Kidney tubule cell (primary cell): Measurements from ENCODE around the gene CCL18.
"Not testable (repeated sequence)": the region's sequence is repeated elsewhere in the genome, so short reads cannot be mapped to it uniquely, and the experiment has no call there.

Source experiments
- DNase-seq: peaks from one replicate; pipeline ENCODE4 v3.0.0-alpha.2; 2018; ENCODE audit warnings: low spot score

CCL18 gene, protein sequence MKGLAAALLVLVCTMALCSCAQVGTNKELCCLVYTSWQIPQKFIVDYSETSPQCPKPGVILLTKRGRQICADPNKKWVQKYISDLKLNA

GRCh38 chr17:36063786-36064541, at the start of gene CCL18:
Gene CCL18, plus strand, starts transcription at chr17:36064272. Its CDS starts 71 bp downstream, at chr17:36064343.
- DNase-seq, result no peak

DNA sequence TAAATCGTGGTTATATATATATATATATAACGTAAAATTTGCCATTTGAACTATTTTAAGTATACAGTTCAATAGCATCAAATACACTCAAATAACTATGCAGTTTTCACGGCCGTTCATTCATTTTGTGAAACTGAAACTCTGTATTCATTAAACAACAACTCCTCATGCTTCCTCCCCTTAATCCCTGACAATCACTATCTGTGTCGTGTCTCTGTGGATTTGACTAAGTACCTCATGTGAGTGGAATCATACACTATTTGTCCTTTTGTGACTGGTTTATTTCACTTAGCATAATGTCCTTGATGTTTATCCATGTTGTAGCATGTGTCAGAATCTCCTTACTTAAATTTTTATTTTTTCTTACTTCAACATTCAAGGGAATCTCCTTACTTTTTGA, 49.1 kb upstream of the CCL18 start:
- no peak for DNase-seq

GRCh38 chr17:36015895-36016294, 48.2 kb upstream of the CCL18 start:
- not testable (repeated sequence) for DNase-seq

- no peak for DNase-seq
Observed at GRCh38 chr17:36016555-36016954, 47.5 kb upstream of the CCL18 start.

DNA sequence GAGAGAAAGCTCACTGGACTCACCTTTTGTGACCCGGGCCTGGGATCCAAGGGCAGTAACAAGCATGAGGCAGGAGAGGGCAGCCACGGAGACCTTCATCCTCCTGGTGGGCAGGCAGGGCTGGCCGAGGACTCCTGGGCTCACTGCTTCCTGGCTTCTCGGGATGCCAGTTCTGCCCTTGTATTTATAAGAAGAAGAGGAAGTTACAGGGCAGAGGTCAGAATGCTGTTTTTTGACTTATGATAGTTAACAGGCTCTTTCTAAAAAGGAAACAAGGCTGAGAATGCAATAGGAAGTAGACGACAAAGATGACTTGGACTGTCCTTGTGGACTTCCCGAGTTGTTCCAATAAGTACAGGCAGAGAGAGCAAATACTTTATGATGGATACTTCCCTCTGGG, 46.3 kb upstream of the CCL18 start, which contains the start of gene CCL23:
TSS of gene CCL23 (minus strand) at position 174 of the 400 bp plus-strand sequence. CDS start at position 99, 75 bp downstream.
- no peak for DNase-seq

GRCh38 chr17:36019423-36019822, 44.6 kb upstream of the CCL18 start:
- no peak for DNase-seq

DNA sequence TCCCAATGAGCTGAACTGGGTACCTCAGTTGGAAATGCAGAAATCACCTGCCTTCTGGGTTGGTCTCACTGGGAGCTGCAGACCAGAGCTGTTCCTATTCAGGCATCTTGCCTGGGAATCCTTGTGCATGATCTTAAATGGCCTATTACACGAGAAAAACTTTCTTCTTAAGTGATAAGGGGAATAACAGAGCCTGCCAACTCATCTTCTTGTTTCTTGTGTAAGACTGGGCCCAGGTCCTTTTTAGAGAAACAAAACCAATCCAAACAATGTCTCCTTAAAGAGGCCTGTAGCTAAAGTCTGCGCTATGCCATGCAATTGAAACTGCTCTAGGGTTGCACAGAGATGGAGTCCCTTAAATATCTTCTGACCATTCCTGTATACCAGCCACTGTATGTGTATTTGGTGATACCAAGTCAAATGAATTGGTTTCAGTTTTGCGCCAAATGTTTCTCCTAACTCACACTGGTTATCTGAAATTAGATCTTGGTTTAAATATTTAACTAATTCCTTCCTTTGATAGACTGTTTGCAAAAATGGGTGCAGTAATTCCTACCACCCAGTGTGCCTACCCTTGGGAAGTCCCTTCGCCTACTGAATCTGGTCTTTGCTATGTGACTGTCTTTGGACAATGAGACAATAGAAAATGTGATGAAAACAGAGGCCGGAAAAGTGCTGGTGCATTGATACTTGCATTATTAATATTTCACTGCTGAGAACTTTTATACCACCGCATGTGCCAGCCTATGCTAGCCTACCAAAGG, 39.8 kb upstream of the CCL18 start:
- no peak for DNase-seq

- DNase-seq, result no peak
Observed at GRCh38 chr17:36027761-36028160, 36.3 kb upstream of the CCL18 start.

DNA sequence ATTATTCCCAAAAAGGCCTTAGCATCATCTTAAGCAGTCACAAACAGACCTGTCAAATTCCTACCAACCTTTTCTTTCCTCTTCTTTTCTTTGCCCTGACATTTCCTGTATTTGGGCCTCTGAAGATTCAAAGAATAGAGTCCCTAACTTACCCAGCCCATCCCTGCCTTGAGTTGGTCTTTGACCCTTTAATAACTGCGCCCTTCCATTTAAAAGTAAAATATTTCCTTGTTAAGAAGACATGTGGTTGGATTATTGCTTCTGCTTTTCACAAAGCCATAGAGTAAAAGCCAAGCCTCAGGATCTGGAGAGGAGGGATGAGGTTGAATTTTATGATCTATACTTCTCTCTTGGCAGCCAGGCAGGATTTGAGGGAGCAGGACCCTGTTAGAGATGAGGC, 33.1 kb upstream of the CCL18 start:
- DNase-seq, result no peak

DNA sequence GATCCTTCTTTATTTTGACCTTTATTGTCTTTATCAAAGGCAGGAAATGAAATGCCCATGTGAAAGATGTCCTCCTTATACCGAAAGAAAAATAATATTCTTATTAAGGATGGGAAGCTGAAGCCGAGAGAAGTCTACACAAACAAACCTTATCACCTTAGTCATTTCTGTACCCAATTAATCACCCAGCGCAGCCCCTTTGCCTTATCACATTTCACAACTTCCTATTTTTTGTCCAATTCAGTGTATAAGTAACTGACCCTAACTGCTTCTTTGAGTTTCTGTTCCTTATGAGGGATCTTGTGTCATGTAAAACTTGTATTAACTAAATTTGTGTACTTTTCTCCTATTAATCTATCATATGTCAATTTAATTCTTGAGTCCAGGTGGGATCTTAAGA, 29.9 kb upstream of the CCL18 start:
- DNase-seq, result no peak

DNA sequence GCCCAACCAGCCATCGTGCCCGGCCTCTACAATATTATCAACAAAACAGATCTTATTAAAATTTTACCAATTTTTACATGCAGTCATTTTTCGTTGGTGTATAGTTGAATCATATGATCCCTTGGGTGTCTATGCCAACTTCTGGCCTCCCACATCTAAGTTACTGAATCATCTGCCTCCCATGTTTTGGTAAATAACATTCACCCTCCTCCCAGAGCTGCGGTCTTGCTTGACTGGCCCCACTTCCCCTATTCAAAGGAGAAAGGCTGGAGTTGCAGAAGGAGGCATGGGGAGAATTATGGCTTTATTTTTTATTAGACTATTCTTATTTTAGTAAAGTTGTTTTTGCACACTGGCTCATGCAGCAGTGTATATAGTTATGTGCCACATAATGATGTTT, 27.8 kb upstream of the CCL18 start:
- DNase-seq, result peak; percentile 20

DNA sequence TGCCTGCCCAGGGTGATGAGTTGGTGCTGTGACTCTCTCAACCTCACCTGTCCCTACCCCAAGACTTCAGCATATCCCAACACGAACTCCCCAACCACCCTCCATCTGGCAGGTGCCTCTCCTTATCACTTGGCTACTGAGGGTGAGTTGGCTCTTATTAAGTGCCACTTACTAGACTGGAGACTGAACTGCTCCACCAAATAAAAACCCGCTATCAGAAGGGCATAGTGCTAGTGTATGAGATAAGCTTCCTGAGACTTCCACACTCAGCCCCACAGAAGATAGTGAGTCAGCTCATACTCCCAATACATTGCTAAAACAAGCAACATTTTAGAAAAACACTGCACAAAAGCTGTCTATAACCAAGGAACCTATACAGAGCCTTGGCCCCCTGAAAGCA, 16.0 kb upstream of the CCL18 start:
- DNase-seq, result no peak

DNA sequence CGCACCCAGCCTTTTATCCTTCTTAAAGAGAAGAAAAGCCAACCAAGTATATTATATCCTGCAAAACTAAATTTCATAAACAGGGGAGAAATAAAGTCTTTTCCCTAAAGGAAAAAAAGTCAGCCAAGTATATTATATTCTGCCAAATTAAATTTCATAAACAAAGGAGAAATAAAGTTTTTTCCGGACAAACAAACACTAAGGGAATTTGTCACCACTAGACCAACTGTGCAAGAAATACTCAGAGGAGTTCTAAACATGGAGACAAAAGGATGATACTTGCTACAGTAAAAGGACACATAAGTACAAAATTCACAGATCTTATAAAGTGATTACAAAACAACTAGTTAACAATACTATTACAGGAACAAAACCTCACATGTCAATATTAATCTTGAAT, 14.4 kb upstream of the CCL18 start:
- no peak for DNase-seq

DNA sequence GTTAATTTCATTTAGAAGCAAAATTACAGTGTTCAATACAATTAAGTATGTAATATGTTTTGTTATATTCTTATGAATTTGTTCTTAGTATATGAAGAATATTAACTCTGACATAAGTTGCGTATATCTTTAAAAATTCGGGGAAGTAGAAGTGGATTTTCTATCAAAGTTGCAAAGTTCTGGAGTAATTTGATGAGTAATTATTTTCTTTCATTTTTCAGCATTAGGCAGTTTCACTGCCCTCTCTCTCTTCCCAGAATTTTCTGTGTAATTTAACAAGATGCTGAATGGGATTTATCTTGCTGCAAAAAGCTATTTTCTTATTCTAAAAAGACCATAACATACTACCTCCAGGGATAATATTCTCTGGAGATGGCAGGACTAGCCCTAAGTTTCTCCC, 8.9 kb upstream of the CCL18 start:
- DNase-seq, result no peak

- DNase-seq, result no peak
Observed at GRCh38 chr17:36055921-36056520, 8.1 kb upstream of the CCL18 start.

DNA sequence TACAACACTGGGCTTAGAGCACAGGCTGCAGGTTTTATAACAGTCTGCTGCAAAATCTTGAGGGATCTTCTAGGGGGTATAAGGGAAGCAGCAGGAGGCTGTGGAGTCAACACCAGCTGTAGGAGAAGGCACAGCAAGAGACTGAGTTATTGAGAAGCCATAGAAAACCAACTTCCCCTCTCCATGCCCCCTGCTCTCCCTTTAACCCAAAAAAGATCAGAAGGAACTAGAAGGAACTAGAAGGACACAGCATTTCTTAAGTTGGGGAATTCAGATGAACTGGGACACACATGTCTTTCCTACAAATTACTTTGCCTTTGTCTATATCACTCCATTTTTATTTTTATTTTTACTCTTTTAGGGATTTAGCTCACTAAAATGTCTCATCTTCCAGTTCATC, 6.2 kb upstream of the CCL18 start:
- DNase-seq, result no peak

DNA sequence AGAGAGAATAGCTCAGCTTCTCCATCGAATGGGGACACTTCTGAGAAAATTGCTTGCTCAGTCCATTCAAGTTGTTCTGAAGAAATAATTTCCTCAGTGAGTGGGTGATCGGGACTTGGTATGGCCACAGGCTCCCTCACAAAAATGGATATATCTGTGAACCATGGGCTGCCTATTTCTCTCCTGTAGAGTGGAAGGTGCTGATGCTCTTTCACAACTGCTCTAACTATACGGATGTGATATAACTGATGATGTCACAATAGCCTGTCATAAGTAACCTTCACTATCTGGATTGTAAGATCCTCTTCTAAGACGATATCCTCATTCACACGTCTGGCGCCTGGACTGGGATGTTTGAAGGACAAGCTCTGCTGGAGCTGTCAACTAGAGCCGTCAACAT, 4.7 kb upstream of the CCL18 start:
- no peak for DNase-seq

DNA sequence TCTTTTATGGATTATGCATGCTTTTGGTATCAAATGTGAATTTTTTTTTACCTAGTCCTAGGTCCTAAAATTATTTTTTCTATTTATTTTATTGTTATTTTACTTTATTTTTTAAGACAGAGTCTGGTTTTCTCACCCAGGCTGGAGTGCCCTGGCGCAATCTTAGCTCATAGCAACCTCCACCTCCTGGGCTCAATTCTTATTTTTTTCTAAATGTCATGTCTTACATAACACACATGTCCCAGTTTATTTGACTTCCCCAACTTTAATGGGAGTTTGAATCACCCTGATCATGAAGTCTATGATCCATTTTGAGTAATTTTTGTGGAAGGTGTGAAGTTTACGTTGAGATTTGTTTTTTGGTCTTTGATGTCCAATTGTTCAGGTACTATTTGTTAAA, 3.3 kb upstream of the CCL18 start:
- DNase-seq, result no peak

GRCh38 chr17:36066365-36066985, 2.4 kb downstream of the CCL18 start:
- DNase-seq, result no peak

DNA sequence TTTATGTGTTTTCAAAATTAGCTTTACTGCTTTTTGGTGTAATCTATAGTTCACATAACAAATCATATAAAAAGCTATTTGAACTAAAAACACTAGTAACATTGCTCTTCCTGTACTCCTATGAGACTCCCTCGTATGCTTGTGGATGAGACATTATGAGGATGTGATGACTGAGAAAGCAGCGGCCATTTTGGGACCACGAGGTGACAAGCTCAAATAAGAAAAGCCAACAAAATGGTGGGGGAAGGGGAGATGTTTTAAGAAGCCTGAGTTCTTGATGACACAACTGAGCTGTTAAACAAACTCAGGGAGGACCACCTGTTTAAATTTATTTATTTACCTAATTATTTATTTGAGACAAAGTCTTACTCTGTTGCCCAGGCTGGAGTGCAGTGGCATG, 4.5 kb downstream of the CCL18 start:
- DNase-seq, result no peak

GRCh38 chr17:36069136-36069535, 5.1 kb downstream of the CCL18 start:
- DNase-seq, result no peak

- DNase-seq, result no peak
Observed at GRCh38 chr17:36070427-36070826, 6.4 kb downstream of the CCL18 start.
